Mesothelial cell of epicardium (in vitro differentiated cells): ENCODE measurements around the gene PHF2. TPM values are rescaled to one million over a fixed set of nuclear protein-coding genes. Genes with fewer than 3 reads are reported as not detected.
A peak's percentile ranks its signal among the peaks of the same experiment; 100 is the strongest.

Source experiments
- DNase-seq, 2 experiments: peaks; one replicate each; pipeline ENCODE4 v3.0.0; 2021; ENCODE audit warnings: low spot score in 2 of 2; ENCODE audit not compliant: unreplicated experiment in 2 of 2
- H3K27ac Mint-ChIP-seq: 2 replicates; pipeline ENCODE4 v1.8.0; 2021; ENCODE audit warnings: mixed read lengths
- H3K27me3 Mint-ChIP-seq: 2 replicates; pipeline ENCODE4 v1.8.0; 2021; ENCODE audit warnings: low read depth, mixed read lengths
- H3K36me3 Mint-ChIP-seq: 2 replicates; pipeline ENCODE4 v1.8.0; 2021; ENCODE audit warnings: mixed read lengths
- H3K4me1 Mint-ChIP-seq: 2 replicates; pipeline ENCODE4 v1.8.0; 2021; ENCODE audit warnings: mixed read lengths
- H3K4me3 Mint-ChIP-seq: 2 replicates; pipeline ENCODE4 v1.8.0; 2021; ENCODE audit warnings: mild to moderate bottlenecking, moderate library complexity, mixed read lengths
- H3K9me3 Mint-ChIP-seq: 2 replicates; pipeline ENCODE4 v1.8.0; 2021; ENCODE audit warnings: mixed read lengths
- CTCF ChIP-seq: fragments of 200-600 bp; sonication (generic); IDR thresholded peaks from one replicate; pipeline ENCODE4 v1.5.0; 2021; ENCODE audit warnings: antibody characterized with exemption; ENCODE audit not compliant: unreplicated experiment
- total RNA-seq: library from RNA; stranded (reverse); gene quantifications from 3 replicates; pipeline ENCODE4 v1.2.1, GENCODE V29; 2021

Gene PHF2
- total RNA-seq, 1 donor from 2014 or later, result 37.6 TPM

- peak in 1 of 2 experiments; percentile 27 for DNase-seq
- Mint-ChIP-seq H3K27me3 (peaks cover 11% of the 10 kb centered on the region), H3K4me3 (no peak overlapping the region), H3K36me3 (no peaks in the 10 kb centered on the region), H3K9me3 (peaks cover 11% of the 10 kb centered on the region), H3K27ac (no peak overlapping the region), H3K4me1 (peaks cover 2% of the 10 kb centered on the region)
- no peak for TF ChIP-seq CTCF
Observed at GRCh38 chr9:93702261-93702660, 125.9 kb downstream of the PHF2 start.

GRCh38 chr9:93708289-93708986, 132.1 kb downstream of the PHF2 start:
- H3K36me3 Mint-ChIP-seq, result no peaks in the 10 kb centered on the region
- peaks cover 5% of the 10 kb centered on the region for H3K9me3 Mint-ChIP-seq
- no peak for TF ChIP-seq CTCF
- H3K27me3 Mint-ChIP-seq, result peaks cover 14% of the 10 kb centered on the region
- no peak for DNase-seq
- no peak overlapping the region for H3K4me3 Mint-ChIP-seq
- H3K4me1 Mint-ChIP-seq, result no peaks in the 10 kb centered on the region
- no peak overlapping the region for H3K27ac Mint-ChIP-seq

- H3K4me3 Mint-ChIP-seq, result no peak overlapping the region
- H3K36me3 Mint-ChIP-seq, result no peaks in the 10 kb centered on the region
- TF ChIP-seq CTCF, result no peak
- no peak overlapping the region for H3K27ac Mint-ChIP-seq
- H3K27me3 Mint-ChIP-seq, result peaks cover 17% of the 10 kb centered on the region
- H3K4me1 Mint-ChIP-seq, result no peaks in the 10 kb centered on the region
- no peak for DNase-seq
- peaks cover 4% of the 10 kb centered on the region for H3K9me3 Mint-ChIP-seq
Observed at GRCh38 chr9:93708987-93709302, 132.6 kb downstream of the PHF2 start.

- Mint-ChIP-seq H3K27ac (no peak overlapping the region), H3K36me3 (no peaks in the 10 kb centered on the region), H3K4me3 (no peak overlapping the region), H3K27me3 (peaks cover 21% of the 10 kb centered on the region), H3K4me1 (no peaks in the 10 kb centered on the region), H3K9me3 (no peaks in the 10 kb centered on the region)
- no peak for DNase-seq
- no peak for TF ChIP-seq CTCF
Observed at GRCh38 chr9:93709600-93710369, 133.4 kb downstream of the PHF2 start.

- peaks cover 26% of the 10 kb centered on the region for H3K27me3 Mint-ChIP-seq
- H3K36me3 Mint-ChIP-seq, result no peaks in the 10 kb centered on the region
- no peak for TF ChIP-seq CTCF
- no peaks in the 10 kb centered on the region for H3K4me1 Mint-ChIP-seq
- no peak overlapping the region for H3K27ac Mint-ChIP-seq
- no peaks in the 10 kb centered on the region for H3K9me3 Mint-ChIP-seq
- H3K4me3 Mint-ChIP-seq, result no peak overlapping the region
- no peak for DNase-seq
Observed at GRCh38 chr9:93710370-93710723, 134.0 kb downstream of the PHF2 start.
